Measurements from ENCODE around the gene SLC29A1. TPM values are rescaled to one million over a fixed set of nuclear protein-coding genes. Genes with fewer than 3 reads are reported as not detected.
"Not testable (repeated sequence)": the region's sequence is repeated elsewhere in the genome, so short reads cannot be mapped to it uniquely, and the experiment has no call there.

SLC29A1 gene
- total RNA-seq, 2 donors from 2014 or later: 37.1 to 56.5 TPM

DNA sequence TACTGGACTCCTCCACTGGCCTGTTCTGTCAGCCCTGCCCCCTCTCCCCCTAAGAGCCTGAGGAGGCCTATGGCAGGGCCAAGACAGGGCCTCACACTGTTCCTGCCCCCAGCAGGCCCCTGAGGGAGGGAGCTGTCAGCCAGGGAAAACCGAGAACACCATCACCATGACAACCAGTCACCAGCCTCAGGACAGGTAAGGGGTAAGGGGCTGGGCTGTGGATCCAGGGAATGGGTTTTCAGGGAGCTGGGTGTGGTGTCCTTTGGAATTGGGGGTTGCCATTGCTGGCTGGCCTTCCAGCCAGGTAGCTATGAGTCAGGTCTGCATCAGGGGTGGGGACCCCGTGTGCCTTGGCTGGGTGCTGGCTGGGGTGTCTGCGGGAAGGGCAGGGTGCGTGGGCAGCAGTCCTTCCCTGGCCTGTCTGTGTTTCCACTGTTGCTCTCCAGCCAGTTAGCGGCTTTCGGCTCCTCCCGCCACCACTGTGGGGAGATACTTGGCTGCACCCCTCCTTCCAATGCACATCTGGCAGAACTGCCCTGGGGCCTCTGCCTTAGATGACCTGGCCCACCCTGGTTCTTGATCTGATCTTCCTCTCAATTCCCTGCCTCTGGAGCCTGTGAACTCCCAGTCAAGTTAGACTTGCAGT, 3.9 kb downstream of the SLC29A1 start:
- ATAC-seq: no peak
- no peak for DNase-seq (ENCODE audit: low spot score in 2 of 2)
- Mint-ChIP-seq H3K9me3 (no peaks in the 10 kb centered on the region), H3K36me3 (peaks cover 11 to 24% of the 10 kb centered on the region in 2 donors), H3K27ac (no peak overlapping the region)

DNA sequence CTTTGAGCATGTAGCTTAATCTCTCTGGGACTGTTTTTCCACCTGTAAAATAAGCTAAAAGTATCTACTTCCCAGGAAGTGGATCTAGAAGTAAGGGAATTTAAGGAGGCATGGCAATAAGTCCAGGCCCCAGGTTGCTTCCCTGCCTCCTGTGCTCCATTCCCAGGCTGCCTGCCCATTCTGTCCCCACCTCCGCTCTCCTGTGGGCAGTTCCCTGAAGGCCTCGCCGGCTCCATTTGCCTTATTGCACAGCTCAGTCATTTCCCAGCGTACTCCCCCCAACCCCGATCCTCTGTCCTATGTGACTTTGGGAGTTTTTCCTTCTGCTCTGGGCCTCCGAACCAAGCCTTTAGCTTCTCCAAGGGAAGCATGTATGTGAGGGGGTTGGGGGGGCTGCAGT, 4.6 kb downstream of the SLC29A1 start:
- Mint-ChIP-seq H3K27ac (no peak overlapping the region), H3K9me3 (no peaks in the 10 kb centered on the region), H3K36me3 (peaks cover 11 to 24% of the 10 kb centered on the region in 2 donors)
- no peak for ATAC-seq
- DNase-seq (ENCODE audit: low spot score in 2 of 2): no peak

DNA sequence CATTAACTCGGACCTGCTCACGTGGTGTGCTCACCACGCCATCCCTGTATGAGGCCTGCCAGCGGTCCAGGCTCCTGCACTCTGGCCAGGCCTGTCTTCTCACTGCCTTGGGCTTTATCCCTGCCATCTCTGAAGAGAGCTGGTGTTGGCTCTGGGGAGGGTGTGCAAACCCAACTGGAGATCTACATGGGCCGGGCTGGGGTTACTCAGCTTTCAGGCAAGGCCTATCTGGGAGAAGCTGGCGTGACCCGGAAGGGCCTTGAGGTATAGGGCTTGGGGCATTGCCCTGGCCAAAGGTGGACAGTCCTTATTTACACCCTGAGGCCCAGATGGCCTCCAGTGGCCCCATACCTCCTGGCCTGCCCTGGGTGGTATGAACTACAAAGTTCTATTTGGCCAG, 5.0 kb downstream of the SLC29A1 start:
- H3K27ac Mint-ChIP-seq: no peak overlapping the region
- no peaks in the 10 kb centered on the region for H3K9me3 Mint-ChIP-seq
- peaks cover 11 to 24% of the 10 kb centered on the region in 2 donors for H3K36me3 Mint-ChIP-seq
- DNase-seq (ENCODE audit: low spot score in 2 of 2): no peak
- ATAC-seq: no peak

DNA sequence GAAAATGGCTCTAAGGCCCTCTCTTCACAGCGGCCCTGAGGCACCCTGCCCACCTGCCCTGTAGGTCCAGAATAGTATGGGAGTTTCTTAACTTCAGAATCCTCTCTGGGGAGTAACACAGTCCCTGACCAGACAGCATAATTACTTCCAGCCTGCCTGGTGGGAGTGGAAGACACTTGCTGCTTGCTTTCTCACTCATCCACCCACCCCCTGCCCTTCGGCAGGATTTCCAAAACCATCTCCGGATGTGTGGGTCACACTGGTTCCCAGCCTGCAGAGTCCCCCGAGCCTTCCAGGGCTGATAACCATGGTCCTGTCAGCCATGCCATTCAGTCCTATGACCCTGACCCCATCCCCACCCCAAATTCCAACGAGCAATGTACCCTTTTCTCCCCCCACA, 5.4 kb downstream of the SLC29A1 start:
- Mint-ChIP-seq H3K27ac (no peak overlapping the region), H3K9me3 (no peaks in the 10 kb centered on the region), H3K36me3 (peaks cover 11 to 24% of the 10 kb centered on the region in 2 donors)
- ATAC-seq (no peak), DNase-seq (ENCODE audit: low spot score in 2 of 2) (no peak)

DNA sequence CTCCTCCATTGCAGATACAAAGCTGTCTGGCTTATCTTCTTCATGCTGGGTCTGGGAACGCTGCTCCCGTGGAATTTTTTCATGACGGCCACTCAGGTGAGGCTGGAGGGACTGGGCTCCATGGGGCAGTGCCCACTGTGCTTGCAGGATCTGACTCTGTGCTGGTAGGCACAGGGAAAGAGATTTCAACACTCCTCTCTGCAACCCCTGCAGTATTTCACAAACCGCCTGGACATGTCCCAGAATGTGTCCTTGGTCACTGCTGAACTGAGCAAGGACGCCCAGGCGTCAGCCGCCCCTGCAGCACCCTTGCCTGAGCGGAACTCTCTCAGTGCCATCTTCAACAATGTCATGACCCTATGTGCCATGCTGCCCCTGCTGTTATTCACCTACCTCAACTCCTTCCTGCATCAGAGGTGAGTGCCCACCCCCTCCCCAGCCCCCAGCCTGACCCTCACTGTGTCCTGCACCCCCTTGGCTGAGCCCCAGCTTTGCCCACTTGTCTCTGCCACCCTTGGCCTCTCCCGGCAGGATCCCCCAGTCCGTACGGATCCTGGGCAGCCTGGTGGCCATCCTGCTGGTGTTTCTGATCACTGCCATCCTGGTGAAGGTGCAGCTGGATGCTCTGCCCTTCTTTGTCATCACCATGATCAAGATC, 6.1 kb downstream of the SLC29A1 start:
- ATAC-seq (no peak), DNase-seq (ENCODE audit: low spot score in 2 of 2) (no peak)
- Mint-ChIP-seq H3K36me3 (peaks cover 11 to 18% of the 10 kb centered on the region in 2 donors), H3K9me3 (no peaks in the 10 kb centered on the region), H3K27ac (no peak overlapping the region)

DNA sequence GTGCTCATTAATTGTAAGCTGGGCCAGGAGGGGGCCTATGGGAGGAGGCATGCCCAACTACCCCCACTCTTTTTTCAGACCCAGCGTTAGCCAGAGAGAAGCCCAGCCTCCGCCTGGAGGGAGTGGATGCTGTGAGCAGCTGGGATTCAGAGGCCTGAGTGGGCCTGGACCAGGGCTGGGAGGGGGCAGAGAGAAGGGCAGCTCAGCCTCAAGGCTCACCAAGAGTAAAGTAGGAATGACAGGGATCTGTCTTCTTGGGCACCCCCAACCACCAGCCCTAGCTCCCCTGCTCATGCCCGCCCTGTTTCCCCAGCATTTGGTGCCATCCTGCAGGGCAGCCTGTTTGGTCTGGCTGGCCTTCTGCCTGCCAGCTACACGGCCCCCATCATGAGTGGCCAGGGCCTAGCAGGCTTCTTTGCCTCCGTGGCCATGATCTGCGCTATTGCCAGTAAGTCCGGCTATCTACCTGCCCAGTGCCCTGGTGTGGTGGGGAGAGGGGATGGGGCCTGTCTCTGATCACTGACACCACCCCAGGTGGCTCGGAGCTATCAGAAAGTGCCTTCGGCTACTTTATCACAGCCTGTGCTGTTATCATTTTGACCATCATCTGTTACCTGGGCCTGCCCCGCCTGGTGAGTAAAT, 6.8 kb downstream of the SLC29A1 start:
- DNase-seq (ENCODE audit: low spot score in 2 of 2): no peak
- H3K9me3 Mint-ChIP-seq: no peaks in the 10 kb centered on the region
- peaks cover 11 to 13% of the 10 kb centered on the region in 2 donors for H3K36me3 Mint-ChIP-seq
- no peak overlapping the region for H3K27ac Mint-ChIP-seq
- no peak for ATAC-seq

DNA sequence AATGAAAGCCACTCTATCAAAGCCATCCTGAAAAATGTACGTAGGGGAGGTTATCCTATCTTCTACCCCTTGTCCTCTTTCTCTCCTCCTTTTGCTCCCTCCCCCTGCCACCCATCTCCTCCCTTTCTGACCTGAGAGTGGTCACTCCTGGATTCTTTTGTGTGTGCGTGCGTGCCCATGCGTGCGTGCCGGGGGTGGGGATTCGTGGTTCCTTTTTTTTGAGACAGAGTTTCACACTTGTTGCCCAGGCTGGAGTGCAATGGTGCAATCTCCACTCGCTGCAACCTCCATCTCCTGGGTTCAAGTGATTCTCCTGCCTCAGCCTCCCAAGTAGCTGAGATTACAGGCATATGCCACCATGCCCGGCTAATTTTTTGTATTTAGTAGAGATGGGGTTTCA, 8.0 kb downstream of the SLC29A1 start:
- H3K36me3 Mint-ChIP-seq: peaks cover 11 to 13% of the 10 kb centered on the region in 2 donors
- H3K27ac Mint-ChIP-seq; DNase-seq (ENCODE audit: low spot score in 2 of 2); ATAC-seq; H3K9me3 Mint-ChIP-seq: not testable (repeated sequence)

DNA sequence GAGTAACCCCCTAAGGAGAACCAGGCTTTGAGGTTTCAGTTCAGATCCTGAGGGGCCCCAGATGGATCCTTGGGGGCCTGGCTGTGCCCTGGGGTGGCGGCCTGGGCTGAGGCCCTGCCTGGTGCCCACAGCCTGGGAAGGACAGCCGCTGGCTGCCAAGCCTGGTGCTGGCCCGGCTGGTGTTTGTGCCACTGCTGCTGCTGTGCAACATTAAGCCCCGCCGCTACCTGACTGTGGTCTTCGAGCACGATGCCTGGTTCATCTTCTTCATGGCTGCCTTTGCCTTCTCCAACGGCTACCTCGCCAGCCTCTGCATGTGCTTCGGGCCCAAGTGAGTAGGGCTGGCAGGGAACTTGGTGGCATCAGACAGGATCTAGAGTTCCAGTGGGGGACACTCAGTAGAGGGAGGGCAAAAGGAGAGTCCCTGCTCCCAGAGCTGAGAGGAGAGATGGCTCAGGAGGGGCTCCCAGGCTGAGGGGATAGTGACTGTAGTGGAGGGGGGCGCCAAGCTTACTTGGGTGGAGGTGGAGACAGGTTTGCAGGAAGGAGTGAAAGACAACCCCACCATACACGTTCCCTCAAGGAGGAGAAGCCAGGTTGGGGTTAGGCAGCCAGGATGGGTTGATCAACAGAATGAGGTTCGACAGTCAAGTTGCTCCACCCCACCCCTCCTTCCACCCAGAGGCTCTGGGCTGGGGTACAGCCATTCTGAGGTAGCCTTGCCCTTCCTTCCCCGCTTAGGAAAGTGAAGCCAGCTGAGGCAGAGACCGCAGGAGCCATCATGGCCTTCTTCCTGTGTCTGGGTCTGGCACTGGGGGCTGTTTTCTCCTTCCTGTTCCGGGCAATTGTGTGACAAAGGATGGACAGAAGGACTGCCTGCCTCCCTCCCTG, 9.5 kb downstream of the SLC29A1 start:
- DNase-seq (ENCODE audit: low spot score in 2 of 2) (no peak), ATAC-seq (no peak)
- Mint-ChIP-seq H3K36me3 (peaks cover 11 to 13% of the 10 kb centered on the region in 2 donors), H3K9me3 (no peaks in the 10 kb centered on the region), H3K27ac (peak overlapping the region in 1 of 2 donors; percentile 85)

DNA sequence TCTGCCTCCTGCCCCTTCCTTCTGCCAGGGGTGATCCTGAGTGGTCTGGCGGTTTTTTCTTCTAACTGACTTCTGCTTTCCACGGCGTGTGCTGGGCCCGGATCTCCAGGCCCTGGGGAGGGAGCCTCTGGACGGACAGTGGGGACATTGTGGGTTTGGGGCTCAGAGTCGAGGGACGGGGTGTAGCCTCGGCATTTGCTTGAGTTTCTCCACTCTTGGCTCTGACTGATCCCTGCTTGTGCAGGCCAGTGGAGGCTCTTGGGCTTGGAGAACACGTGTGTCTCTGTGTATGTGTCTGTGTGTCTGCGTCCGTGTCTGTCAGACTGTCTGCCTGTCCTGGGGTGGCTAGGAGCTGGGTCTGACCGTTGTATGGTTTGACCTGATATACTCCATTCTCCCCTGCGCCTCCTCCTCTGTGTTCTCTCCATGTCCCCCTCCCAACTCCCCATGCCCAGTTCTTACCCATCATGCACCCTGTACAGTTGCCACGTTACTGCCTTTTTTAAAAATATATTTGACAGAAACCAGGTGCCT, 10.2 kb downstream of the SLC29A1 start:
- peak overlapping the region; percentile 22 to 59 for H3K27ac Mint-ChIP-seq
- peaks cover 11 to 12% of the 10 kb centered on the region in 2 donors for H3K36me3 Mint-ChIP-seq
- ATAC-seq: no peak
- DNase-seq (ENCODE audit: low spot score in 2 of 2): no peak
- no peaks in the 10 kb centered on the region for H3K9me3 Mint-ChIP-seq

DNA sequence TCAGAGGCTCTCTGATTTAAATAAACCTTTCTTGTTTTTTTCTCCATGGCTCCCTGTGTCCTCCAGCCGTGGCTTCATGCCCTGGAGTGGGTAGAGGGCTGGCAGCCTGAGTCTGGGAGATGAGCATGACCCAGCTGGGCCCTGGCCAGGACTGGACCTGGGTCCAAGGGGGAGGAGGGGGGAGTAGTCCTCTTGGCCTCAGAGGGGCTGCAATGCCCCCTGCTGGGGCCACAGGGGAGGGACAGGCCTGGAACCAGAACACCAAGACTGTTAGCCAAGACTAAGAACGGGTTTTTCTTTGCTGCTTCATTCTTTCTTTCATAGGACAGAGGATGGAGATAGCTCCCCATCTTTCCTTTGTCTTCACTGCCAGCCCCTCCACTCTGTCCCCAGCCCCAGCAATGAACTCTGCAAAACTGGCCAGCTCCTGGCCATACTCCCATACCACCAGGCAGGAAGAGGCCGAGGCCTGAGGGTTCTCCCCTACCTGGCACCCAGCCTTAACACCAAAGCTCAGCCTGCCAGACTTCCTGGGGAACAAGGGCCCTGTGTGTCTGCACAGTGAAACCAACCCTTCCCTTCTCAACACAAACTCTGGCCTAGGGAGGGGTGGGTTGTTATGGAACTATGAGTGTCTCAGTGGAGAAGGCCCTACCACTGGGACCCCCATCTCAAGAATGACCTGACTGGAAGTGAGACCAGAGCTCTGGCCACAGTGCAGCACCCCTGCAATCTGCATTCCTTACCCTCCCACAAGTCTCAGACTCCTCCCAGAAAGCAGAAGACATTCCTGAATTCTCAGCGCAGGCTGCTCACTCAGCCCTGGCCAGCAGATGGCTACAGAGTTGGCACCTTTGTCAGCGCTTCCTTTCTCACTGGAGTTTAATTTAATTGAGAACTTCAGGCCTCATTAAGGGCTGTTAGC, 11.0 kb downstream of the SLC29A1 start:
- Mint-ChIP-seq H3K27ac (peak overlapping the region; percentile 22 to 59), H3K36me3 (peaks cover 6 to 11% of the 10 kb centered on the region in 2 donors), H3K9me3 (no peaks in the 10 kb centered on the region)

DNA sequence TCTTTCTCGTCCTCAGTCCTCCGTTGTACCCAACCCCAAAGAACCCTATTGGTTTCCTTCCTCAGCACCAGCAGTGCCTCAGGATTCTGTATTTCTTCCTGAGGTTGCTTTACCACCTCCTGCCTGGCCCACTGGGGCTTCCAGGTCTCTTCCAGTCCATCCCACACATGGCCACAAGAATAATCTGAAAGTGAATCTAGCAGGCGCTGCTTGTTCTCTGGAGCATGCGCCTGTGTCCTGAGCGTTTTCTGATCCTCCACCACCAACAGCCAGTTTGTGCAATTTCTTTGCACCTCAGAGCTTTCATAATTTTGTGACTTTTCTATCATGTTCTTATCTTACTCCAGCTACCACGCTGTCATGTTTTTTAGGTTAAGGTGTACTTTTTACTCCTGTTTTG, 11.9 kb downstream of the SLC29A1 start:
- H3K9me3 Mint-ChIP-seq: no peaks in the 10 kb centered on the region
- DNase-seq (ENCODE audit: low spot score in 2 of 2) (no peak), ATAC-seq (no peak)
- H3K36me3 Mint-ChIP-seq: peaks cover 4 to 11% of the 10 kb centered on the region in 2 donors
- no peak overlapping the region for H3K27ac Mint-ChIP-seq

More for the DNA sequence above, 11.0 kb downstream of the SLC29A1 start:
- DNase-seq (ENCODE audit: low spot score in 2 of 2) (no peak), ATAC-seq (no peak)

DNA sequence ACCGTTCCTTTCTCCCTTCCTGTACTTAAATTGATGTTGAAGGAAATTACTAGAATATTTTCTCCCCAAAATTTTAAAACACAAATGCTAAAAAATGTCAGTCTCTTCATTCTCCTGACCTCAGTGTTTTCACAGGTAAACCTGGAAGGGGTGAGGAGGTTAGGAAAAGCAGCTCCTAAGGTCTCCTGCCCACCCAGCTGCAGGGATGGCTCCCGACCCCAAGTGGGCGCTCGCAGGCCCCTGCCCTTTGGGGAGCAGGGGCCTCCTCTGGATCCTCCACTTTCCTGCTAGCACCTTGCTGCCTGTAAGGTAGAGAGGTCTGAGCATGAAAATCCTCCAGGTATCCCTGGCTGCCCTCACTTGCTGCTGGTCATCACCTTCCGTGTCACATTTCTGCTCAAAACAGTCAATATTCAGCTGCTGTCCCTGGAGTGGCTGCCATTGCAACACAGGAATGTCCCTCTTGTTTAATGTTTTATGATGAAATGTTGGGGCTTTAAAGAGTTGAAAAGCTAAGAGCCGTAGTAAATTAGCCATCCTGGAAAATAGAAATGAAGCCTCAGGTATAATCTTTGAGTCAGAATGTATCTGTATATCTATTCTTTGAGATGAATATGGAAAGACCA, 12.6 kb downstream of the SLC29A1 start:
- Mint-ChIP-seq H3K27ac (no peak overlapping the region), H3K9me3 (no peaks in the 10 kb centered on the region), H3K36me3 (peaks cover 4 to 5% of the 10 kb centered on the region in 2 donors)
- no peak for ATAC-seq
- DNase-seq (ENCODE audit: low spot score in 2 of 2): no peak

DNA sequence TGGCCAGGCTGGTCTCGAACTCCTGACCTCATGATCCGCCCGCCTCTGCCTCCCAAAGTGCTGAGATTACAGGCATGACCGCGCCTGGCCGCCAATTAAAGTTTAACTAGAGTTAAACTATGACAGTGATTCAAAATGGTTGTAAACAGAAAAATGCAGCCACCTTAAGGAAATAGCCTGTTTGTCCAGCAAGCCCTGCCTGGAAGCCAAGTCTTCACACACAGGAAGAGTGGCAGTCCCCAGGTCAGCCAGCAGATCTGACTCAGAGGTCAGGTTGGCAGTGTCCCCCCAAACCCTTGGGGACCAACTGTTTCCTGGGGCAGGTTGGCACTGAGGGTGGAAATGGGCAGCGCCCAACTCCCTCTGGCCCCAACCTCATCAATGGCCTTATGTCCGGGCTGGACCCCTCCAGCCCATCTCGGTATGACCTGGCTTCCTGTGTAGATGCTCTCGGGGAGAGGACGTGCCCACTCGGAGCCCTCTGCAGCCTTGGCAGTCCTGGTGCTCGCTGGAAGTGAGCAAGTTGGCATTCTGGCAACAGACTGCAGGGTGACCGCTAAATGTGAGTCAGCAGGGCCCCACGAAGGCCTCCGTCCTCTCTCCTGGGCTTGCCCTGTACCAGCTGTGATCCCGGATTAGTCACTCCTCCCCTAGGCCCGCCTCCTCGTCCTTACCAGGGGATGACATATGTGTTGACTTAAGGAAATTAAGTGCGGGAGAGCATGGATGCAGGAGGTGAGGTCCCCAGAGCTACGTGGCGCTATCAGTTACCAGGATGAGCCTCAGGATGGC, 13.8 kb downstream of the SLC29A1 start:
- peak; percentile 85 to 89 for ATAC-seq
- peaks cover 0 to under 1% of the 10 kb centered on the region in 2 donors for H3K36me3 Mint-ChIP-seq
- DNase-seq (ENCODE audit: low spot score in 2 of 2): peak; percentile 59 to 90
- no peaks in the 10 kb centered on the region for H3K9me3 Mint-ChIP-seq
- H3K27ac Mint-ChIP-seq: peak overlapping the region; percentile 89 to 97

DNA sequence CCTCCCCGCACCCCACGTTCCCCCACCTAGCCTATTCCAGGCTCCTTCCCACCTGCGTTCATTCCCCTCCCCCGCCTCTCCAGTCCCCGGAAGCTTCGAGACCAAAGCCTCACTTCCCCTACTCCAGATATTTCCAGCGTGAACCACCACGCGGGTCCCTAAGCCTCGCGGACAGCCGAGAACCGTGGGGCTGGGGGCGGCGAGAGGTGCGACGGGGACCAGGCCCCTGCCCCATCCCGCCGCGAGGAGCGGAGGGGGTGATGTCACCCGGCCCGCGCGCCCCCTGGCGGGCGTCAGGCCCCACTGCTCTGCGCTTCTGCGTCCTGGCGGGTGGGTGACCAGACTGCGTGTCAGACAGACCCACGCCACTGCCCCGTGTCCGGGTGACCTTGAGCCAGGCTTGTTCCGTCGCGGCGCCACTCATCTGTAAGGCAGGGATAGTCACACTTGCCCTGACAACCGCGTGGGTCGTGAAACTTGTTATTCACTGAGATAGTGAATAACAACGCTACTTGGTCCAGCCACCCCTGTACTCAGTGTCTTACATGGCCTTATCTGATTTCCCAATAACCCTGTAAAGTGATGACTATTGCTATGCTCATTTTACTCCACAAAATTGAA, 14.5 kb downstream of the SLC29A1 start:
- ATAC-seq (peak; percentile 82 to 93), DNase-seq (ENCODE audit: low spot score in 2 of 2) (peak; percentile 89 to 90)
- Mint-ChIP-seq H3K27ac (peak overlapping the region; percentile 89 to 97), H3K36me3 (no peaks in the 10 kb centered on the region), H3K9me3 (no peaks in the 10 kb centered on the region)
